Bone marrow (tissue), 2 donors: Measurements from ENCODE around the gene VGLL2.

ENCODE experiments used
- DNase-seq, 2 donors: peaks; one replicate each; lab custom pipeline; 2025; lab: John Stamatoyannopoulos, UW

VGLL2 gene

DNA sequence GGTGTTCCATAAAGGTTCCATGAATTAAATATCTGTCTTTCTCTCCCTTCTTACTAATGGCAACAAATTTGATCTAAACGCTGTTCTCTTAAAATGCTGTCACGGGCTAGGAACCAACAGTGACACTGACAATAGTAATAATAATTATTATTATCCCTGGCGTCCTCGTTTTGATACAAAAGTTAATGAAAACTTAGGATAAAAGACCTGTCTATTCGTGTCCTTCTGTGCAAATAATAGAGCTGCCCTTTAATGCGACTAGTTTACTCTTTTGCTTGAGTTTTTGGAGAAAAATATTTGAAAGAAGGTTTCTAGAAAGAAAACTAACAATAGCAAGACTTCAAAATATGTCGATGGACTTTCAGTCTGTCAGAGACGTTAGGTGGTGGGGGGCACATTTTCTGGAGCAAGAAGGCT, 4.3 kb downstream of the VGLL2 start:
- DNase-seq, result no peak

- DNase-seq, result no peak
These were observed 4.9 kb downstream of the VGLL2 start for GRCh38 chr6:117270055-117270842.

DNA sequence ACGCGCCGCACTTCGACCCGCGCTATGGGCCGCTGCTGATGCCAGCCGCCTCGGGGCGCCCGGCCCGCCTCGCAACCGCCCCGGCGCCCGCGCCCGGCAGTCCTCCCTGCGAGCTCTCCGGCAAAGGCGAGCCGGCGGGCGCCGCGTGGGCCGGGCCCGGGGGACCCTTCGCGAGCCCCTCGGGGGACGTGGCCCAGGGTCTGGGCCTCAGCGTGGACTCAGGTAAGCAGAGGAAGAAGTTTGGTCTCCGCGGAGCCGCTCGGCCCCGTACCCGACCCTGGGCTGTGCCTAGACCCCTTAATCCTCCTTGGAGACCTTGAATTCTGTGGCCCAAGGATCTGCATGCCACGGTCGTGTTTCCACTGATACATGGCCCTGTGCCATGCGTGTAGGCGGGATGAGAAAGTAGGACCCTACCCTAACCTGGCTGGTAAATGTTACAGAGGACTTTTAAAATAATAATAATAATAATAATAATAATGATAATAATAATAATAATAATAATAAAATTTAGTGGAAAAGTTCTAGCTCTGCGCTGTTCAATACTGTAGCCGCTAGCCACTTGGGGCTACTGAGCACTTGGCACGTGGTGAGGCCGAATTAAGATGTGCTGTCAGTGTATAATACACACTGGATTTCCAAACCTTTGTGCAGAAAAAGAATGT, 5.6 kb downstream of the VGLL2 start:
- no peak for DNase-seq

GRCh38 chr6:117272032-117272866, 6.9 kb downstream of the VGLL2 start:
- DNase-seq, result no peak

- no peak for DNase-seq
These were observed 7.5 kb downstream of the VGLL2 start for GRCh38 chr6:117272891-117273290.

GRCh38 chr6:117275205-117275604, 9.8 kb downstream of the VGLL2 start:
- no peak for DNase-seq

- no peak for DNase-seq
These were observed 10.4 kb downstream of the VGLL2 start for GRCh38 chr6:117275711-117276110.

DNA sequence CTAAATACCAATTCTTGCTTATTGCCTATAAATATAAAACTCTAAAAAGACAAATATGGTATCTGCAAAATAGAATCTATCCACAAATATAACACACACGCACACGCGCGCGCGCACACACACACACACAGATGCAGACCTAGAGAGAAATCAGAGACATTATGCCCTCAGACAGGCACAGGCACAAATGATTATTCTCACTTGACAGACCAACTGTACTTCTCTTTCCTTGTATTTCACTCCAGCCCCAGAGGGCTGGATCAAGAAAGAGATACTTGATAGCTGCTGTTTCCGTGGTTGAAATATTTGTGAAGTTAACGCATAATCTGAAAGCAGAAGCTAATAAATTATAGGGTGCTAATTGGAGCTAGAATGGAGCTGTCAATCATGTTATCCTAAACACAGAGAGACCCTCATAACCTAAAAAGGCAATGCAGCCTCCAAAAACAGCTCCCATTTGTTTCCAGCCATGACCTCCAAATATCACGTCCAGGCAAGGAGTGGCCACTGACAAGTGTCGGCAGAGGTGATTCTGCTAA, 11.5 kb downstream of the VGLL2 start:
- DNase-seq, result no peak

- DNase-seq, result no peak
These were observed 15.6 kb downstream of the VGLL2 start for GRCh38 chr6:117280922-117281321.

- no peak for DNase-seq
These were observed 22.8 kb downstream of the VGLL2 start for GRCh38 chr6:117288083-117288715.

- DNase-seq, result no peak
These were observed 25.0 kb downstream of the VGLL2 start for GRCh38 chr6:117290173-117290846.

GRCh38 chr6:117298941-117299340, 33.6 kb downstream of the VGLL2 start:
- DNase-seq, result no peak

DNA sequence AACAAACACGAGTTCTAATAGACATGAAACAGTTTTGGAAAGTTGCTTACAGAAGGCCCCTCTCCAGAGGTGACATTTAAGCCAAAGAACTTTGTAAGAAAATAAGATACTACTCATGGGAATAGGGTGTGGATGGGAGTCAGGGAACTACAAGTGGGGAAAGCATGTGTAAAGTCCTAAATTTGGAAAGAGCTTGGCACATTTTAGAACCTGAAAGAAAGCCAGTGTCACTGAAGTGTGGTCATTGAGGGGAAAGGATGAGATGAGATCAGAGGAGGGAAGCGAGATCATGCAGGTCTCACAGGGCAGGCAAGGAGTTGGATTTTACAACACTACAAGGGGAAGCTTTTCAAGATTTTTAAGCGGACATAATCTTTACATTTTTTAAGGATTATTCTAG, 38.0 kb downstream of the VGLL2 start:
- DNase-seq, result no peak

- DNase-seq, result no peak
These were observed 39.1 kb downstream of the VGLL2 start for GRCh38 chr6:117304446-117304845.

GRCh38 chr6:117306227-117306790, 41.0 kb downstream of the VGLL2 start:
- no peak for DNase-seq

GRCh38 chr6:117307655-117308054, 42.3 kb downstream of the VGLL2 start:
- DNase-seq, result no peak

GRCh38 chr6:117309069-117309468, 43.7 kb downstream of the VGLL2 start:
- DNase-seq, result no peak

GRCh38 chr6:117309611-117310010, 44.3 kb downstream of the VGLL2 start:
- DNase-seq, result no peak

- no peak for DNase-seq
These were observed 46.0 kb downstream of the VGLL2 start for GRCh38 chr6:117311310-117311709.

GRCh38 chr6:117311726-117312125, 46.4 kb downstream of the VGLL2 start:
- no peak for DNase-seq

DNA sequence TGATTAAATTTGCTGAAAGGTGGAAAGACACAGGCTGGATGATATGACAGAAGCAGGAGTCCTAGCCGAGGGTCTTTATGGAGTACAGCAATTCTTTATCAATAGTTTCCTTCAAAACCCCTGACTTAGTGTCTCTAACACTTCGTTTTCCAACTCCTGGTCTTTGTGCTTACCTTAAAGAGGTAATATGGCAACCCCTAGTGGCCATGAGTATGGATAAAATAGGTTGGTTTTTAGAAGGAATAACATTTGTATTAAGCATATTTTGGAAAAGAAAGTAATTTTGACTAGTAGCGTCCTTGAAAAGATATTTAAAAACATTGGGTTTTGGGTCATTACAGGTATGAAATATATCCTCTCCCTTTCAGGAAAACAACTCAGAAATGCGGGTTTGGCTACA, 51.9 kb downstream of the VGLL2 start:
- no peak for DNase-seq
